ENCODE results near the gene YPEL5. TPM values are rescaled to one million over a fixed set of nuclear protein-coding genes. Genes with fewer than 3 reads are reported as not detected.

The YPEL5 gene
- total RNA-seq, 1 experiment from 2014 or later = 66.4 TPM

DNA sequence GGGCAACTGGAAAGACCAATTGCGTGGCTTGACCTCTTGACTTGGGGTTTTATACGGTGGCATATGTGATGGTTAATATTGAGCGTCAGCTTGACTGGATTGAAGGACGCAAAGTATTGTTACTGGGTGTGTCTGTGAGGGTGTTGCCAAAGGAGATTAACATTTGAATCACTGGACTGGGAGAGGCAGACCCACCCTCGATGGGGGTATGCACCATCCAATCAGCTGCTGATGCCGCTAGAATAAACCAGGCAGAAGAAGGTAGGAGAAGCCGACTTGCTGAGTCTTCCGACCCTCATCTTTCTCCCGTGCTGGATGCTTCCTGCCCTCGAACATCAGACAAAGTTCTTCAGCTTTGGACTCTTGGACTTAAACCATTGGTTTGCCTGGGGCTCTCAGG is 34.2 kb upstream of the YPEL5 start:
- DNase-seq (ENCODE audit: low read depth, low spot score) (no peak), ATAC-seq (no peak)
- H3K9me3 ChIP-seq (ENCODE audit: control insufficient read depth, insufficient read depth, low read depth, low read length) = no peaks in the 10 kb centered on the region
- no peak overlapping the region for H3K27ac ChIP-seq (ENCODE audit: low read length)
- ChIA-PET POLR2A (no interaction called here), CTCF (no interaction called here)
- H3K4me3 ChIP-seq (ENCODE audit: low read depth in 2 of 2, low read length in 2 of 2) = no peak overlapping the region
- no peaks in the 10 kb centered on the region for H3K4me1 ChIP-seq (ENCODE audit: control insufficient read depth, insufficient read depth, low read length)
- BruUV-seq (replicated peaks) = no TSS peak
- in situ Hi-C loops (cut with HindIII; ENCODE audit: low pct_unique_long_range_greater_than_20kb, low sequenced_read_pairs) (no loop called here), intact Hi-C loops (cut with micrococcal nuclease; ENCODE audit: unreplicated experiment) (no loop called here)
- no peaks in the 10 kb centered on the region for H3K36me3 ChIP-seq (ENCODE audit: control insufficient read depth, insufficient read depth, low read length)
- H3K27me3 ChIP-seq (ENCODE audit: control insufficient read depth, insufficient read depth, low read length) = no peaks in the 10 kb centered on the region
- TF ChIP-seq TCF7L2 (IDR thresholded peaks at IDR 0.05; ENCODE audit: low read depth, low read length) (no peak), POLR2AphosphoS5 (IDR thresholded peaks at IDR 0.05; ENCODE audit: low read depth, low read length) (no peak), SIN3A (IDR thresholded peaks at IDR 0.05; ENCODE audit: borderline replicate concordance, insufficient read depth, low read depth, low read length) (no peak)
- TF ChIP-seq, protein P1, sequence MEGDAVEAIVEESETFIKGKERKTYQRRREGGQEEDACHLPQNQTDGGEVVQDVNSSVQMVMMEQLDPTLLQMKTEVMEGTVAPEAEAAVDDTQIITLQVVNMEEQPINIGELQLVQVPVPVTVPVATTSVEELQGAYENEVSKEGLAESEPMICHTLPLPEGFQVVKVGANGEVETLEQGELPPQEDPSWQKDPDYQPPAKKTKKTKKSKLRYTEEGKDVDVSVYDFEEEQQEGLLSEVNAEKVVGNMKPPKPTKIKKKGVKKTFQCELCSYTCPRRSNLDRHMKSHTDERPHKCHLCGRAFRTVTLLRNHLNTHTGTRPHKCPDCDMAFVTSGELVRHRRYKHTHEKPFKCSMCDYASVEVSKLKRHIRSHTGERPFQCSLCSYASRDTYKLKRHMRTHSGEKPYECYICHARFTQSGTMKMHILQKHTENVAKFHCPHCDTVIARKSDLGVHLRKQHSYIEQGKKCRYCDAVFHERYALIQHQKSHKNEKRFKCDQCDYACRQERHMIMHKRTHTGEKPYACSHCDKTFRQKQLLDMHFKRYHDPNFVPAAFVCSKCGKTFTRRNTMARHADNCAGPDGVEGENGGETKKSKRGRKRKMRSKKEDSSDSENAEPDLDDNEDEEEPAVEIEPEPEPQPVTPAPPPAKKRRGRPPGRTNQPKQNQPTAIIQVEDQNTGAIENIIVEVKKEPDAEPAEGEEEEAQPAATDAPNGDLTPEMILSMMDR (IDR thresholded peaks at IDR 0.05) = no peak
- TF ChIP-seq, protein P2, sequence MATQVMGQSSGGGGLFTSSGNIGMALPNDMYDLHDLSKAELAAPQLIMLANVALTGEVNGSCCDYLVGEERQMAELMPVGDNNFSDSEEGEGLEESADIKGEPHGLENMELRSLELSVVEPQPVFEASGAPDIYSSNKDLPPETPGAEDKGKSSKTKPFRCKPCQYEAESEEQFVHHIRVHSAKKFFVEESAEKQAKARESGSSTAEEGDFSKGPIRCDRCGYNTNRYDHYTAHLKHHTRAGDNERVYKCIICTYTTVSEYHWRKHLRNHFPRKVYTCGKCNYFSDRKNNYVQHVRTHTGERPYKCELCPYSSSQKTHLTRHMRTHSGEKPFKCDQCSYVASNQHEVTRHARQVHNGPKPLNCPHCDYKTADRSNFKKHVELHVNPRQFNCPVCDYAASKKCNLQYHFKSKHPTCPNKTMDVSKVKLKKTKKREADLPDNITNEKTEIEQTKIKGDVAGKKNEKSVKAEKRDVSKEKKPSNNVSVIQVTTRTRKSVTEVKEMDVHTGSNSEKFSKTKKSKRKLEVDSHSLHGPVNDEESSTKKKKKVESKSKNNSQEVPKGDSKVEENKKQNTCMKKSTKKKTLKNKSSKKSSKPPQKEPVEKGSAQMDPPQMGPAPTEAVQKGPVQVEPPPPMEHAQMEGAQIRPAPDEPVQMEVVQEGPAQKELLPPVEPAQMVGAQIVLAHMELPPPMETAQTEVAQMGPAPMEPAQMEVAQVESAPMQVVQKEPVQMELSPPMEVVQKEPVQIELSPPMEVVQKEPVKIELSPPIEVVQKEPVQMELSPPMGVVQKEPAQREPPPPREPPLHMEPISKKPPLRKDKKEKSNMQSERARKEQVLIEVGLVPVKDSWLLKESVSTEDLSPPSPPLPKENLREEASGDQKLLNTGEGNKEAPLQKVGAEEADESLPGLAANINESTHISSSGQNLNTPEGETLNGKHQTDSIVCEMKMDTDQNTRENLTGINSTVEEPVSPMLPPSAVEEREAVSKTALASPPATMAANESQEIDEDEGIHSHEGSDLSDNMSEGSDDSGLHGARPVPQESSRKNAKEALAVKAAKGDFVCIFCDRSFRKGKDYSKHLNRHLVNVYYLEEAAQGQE (IDR thresholded peaks at IDR 0.05; ENCODE audit: insufficient read depth in 1 of 2, low read depth in 2 of 2, low read length in 1 of 2) = no peak

DNA sequence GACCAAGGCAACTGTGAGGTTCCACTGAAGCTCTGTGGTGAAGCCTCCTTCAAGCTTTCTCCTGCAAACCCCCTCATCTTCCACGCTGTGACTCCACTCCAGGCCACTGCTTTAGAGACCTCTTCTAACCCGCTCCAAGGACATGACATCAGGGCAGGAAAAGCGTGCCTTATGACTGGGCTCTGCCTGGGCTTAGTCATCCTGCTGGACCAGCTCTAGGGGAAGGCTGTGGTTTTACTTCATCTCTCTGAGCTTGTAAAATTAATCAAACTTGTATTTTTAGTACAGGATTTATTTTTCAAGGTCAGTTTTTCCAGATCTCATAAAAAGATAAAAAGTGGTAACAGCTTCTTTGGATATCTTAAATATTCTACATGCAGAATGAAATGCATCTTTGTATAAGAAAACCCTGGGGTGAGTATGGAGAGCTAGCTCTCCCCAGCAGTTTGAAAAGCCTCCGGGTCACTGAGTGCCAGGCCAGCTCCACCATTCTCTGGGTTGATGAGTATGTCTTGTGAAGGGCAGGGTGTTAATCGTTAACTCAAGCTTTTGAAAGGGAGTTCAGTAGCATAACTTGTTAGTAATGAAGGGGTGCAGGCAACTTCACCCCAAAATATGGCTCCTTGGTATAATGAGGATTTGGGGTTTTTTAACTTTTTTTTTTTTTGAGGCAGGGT is 33.1 kb upstream of the YPEL5 start:
- Histone ChIP-seq H3K27me3 (ENCODE audit: control insufficient read depth, insufficient read depth, low read length) (no peaks in the 10 kb centered on the region), H3K4me3 (ENCODE audit: low read depth in 2 of 2, low read length in 2 of 2) (no peak overlapping the region), H3K4me1 (ENCODE audit: control insufficient read depth, insufficient read depth, low read length) (no peaks in the 10 kb centered on the region), H3K9me3 (ENCODE audit: control insufficient read depth, insufficient read depth, low read depth, low read length) (no peaks in the 10 kb centered on the region), H3K36me3 (ENCODE audit: control insufficient read depth, insufficient read depth, low read length) (no peaks in the 10 kb centered on the region), H3K27ac (ENCODE audit: low read length) (no peak overlapping the region)
- ChIA-PET POLR2A (interaction anchor here (0.5 to 0.6 kb wide), 2 partner anchors 118 to 1098 kb away, joined by 3 to 13 read pairs; no protein-coding TSS in a partner anchor), CTCF (interaction anchor here (0.8 kb wide), 1 partner anchor 18 kb away, joined by 3 read pairs; no protein-coding TSS in a partner anchor)
- in situ Hi-C loops (cut with HindIII; ENCODE audit: low pct_unique_long_range_greater_than_20kb, low sequenced_read_pairs) (no loop called here), intact Hi-C loops (cut with micrococcal nuclease; ENCODE audit: unreplicated experiment) (loop anchor here (2.0 kb wide), 1 partner anchor 23 kb away; no protein-coding TSS in a partner anchor)
- ATAC-seq = peak; percentile 68; the same call in 1 of the 2 replicates
- DNase-seq (ENCODE audit: low read depth, low spot score) = no peak
- TF ChIP-seq, protein P1 (IDR thresholded peaks at IDR 0.05) = no peak
- TF ChIP-seq TCF7L2 (IDR thresholded peaks at IDR 0.05; ENCODE audit: low read depth, low read length) (no peak), SIN3A (IDR thresholded peaks at IDR 0.05; ENCODE audit: borderline replicate concordance, insufficient read depth, low read depth, low read length) (no peak), POLR2AphosphoS5 (IDR thresholded peaks at IDR 0.05; ENCODE audit: low read depth, low read length) (no peak)
- TF ChIP-seq, protein P2 (IDR thresholded peaks at IDR 0.05; ENCODE audit: insufficient read depth in 1 of 2, low read depth in 2 of 2, low read length in 1 of 2) = no peak
- no TSS peak for BruUV-seq (replicated peaks)

All from Panc1 (cell line).